Measurements from ENCODE around the gene KDM7A.

GRCh38 chr7:140044251-140044650, 132.5 kb downstream of the KDM7A start:
- TF ChIP-seq, protein P1, sequence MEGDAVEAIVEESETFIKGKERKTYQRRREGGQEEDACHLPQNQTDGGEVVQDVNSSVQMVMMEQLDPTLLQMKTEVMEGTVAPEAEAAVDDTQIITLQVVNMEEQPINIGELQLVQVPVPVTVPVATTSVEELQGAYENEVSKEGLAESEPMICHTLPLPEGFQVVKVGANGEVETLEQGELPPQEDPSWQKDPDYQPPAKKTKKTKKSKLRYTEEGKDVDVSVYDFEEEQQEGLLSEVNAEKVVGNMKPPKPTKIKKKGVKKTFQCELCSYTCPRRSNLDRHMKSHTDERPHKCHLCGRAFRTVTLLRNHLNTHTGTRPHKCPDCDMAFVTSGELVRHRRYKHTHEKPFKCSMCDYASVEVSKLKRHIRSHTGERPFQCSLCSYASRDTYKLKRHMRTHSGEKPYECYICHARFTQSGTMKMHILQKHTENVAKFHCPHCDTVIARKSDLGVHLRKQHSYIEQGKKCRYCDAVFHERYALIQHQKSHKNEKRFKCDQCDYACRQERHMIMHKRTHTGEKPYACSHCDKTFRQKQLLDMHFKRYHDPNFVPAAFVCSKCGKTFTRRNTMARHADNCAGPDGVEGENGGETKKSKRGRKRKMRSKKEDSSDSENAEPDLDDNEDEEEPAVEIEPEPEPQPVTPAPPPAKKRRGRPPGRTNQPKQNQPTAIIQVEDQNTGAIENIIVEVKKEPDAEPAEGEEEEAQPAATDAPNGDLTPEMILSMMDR (IDR thresholded peaks at IDR 0.05): no peak
- TF ChIP-seq POLR2AphosphoS5 (IDR thresholded peaks at IDR 0.05): no peak
- no peak for TF ChIP-seq POLR2A (IDR thresholded peaks at IDR 0.05)
- no peak for TF ChIP-seq EP300 (IDR thresholded peaks at IDR 0.05)

Measured in upper lobe of left lung (tissue), 4 donors.